ENCODE measurements around the gene RABL6.
"Not testable (repeated sequence)": the region's sequence is repeated elsewhere in the genome, so short reads cannot be mapped to it uniquely, and the experiment has no call there.

DNA sequence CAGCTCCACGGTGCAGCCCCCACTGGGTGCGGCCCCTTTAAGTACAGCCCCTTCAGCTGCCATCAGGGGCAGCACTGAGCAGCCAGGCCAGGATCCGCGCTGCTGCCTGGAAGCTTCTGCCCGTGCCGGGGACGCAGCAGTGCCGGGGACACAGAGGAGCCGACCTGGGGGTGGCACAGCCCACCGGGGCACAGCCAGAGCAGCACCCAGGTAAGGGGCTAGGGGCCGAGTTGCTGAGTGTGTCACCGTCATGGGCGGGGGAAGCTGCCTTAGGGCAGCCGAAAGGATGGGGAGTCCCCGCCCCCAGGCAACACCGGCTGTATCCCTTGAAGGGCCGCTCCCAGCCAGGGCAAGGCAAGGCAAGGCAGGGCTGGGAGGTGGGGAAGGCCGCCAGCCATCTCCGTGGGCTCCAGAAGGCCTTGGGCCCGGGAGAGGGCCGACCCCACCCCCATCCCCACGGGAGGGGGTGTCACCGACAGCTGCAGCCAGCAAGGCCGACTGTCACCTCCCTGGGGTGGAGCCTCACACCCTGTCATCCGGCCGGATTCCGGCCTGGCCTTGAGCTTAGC is 34.7 kb downstream of the RABL6 start, which contains the start of gene AJM1:
- not testable (repeated sequence) for TF ChIP-seq POLR2AphosphoS5 (IDR thresholded peaks at IDR 0.05; ENCODE audit: borderline replicate concordance, low read depth, low read length); EZH2 (IDR thresholded peaks at IDR 0.05)

Data from SK-N-MC (cell line).